ENCODE results near the gene CDK17. TPM values are rescaled to one million over a fixed set of nuclear protein-coding genes. Genes with fewer than 3 reads are reported as not detected.

Gene CDK17
- total and polyA plus RNA-seq, 2 donors (not counting 1 experiment from before 2014, with no cell fraction given), result 50.0 to 109 TPM

- H3K36me3 ChIP-seq (ENCODE audit: control insufficient read depth, insufficient read depth, low read length), result no peaks in the 10 kb centered on the region
- peaks cover 95% of the 10 kb centered on the region for H3K79me2 ChIP-seq (ENCODE audit: control insufficient read depth, insufficient read depth, low read length)
- no peak overlapping the region for H3K27ac ChIP-seq (ENCODE audit: insufficient read depth, low read length)
- H3K4me1 ChIP-seq (ENCODE audit: control insufficient read depth, extremely low read depth, insufficient read depth, low read length), result no peaks in the 10 kb centered on the region
- no peaks in the 10 kb centered on the region for H3K27me3 ChIP-seq (ENCODE audit: control insufficient read depth, insufficient read depth, low read length)
- H3K9ac ChIP-seq (ENCODE audit: insufficient read depth, low read length), result no peak overlapping the region
- H3K4me2 ChIP-seq (ENCODE audit: extremely low read depth, insufficient read depth, low read length), result no peak overlapping the region
- no peaks in the 10 kb centered on the region for H3K9me3 ChIP-seq (ENCODE audit: control insufficient read depth, insufficient read depth, low read depth, low read length)
- H4K20me1 ChIP-seq (ENCODE audit: control insufficient read depth, extremely low read depth, insufficient read depth, low read length), result peaks cover 2% of the 10 kb centered on the region
- H3K4me3 ChIP-seq (replicated peaks in 1 of 4; ENCODE audit: control extremely low read depth in 1 of 4, insufficient read depth in 1 of 4, low read depth in 3 of 4, low read length in 4 of 4), result no peak overlapping the region
- DNase-seq (ENCODE audit: low read depth in 2 of 2), result no peak
- H2AFZ ChIP-seq (ENCODE audit: low read length), result no peak overlapping the region
- no peak for TF ChIP-seq EZH2 (IDR thresholded peaks at IDR 0.05; ENCODE audit: low read length, missing control alignments)
- TF ChIP-seq CTCF (conservative IDR thresholded peaks at IDR 0.05 in 1 of 2, IDR thresholded peaks at IDR 0.05 in 1 of 2; ENCODE audit: low read depth in 1 of 2, low read length in 2 of 2), result no peak
Measured at GRCh38 chr12:96375170-96375569, 25.1 kb downstream of the CDK17 start.

GRCh38 chr12:96371790-96372699 is 28.2 kb downstream of the CDK17 start:
- DNase-seq (ENCODE audit: low read depth in 2 of 2), result peak in 1 of 2 donors; percentile 45

More at GRCh38 chr12:96371790-96372699, 28.2 kb downstream of the CDK17 start:
- Histone ChIP-seq H3K4me2 (ENCODE audit: extremely low read depth, insufficient read depth, low read length) (no peak overlapping the region), H3K9ac (ENCODE audit: insufficient read depth, low read length) (no peak overlapping the region), H3K27ac (ENCODE audit: insufficient read depth, low read length) (no peak overlapping the region), H3K36me3 (ENCODE audit: control insufficient read depth, insufficient read depth, low read length) (no peaks in the 10 kb centered on the region), H3K9me3 (ENCODE audit: control insufficient read depth, insufficient read depth, low read depth, low read length) (no peaks in the 10 kb centered on the region), H4K20me1 (ENCODE audit: control insufficient read depth, extremely low read depth, insufficient read depth, low read length) (no peaks in the 10 kb centered on the region), H2AFZ (ENCODE audit: low read length) (no peak overlapping the region), H3K79me2 (ENCODE audit: control insufficient read depth, insufficient read depth, low read length) (peaks cover 94% of the 10 kb centered on the region), H3K4me1 (ENCODE audit: control insufficient read depth, extremely low read depth, insufficient read depth, low read length) (peaks cover 4% of the 10 kb centered on the region), H3K27me3 (ENCODE audit: control insufficient read depth, insufficient read depth, low read length) (no peaks in the 10 kb centered on the region), H3K4me3 (replicated peaks in 1 of 4; ENCODE audit: control extremely low read depth in 1 of 4, insufficient read depth in 1 of 4, low read depth in 3 of 4, low read length in 4 of 4) (no peak overlapping the region)
- TF ChIP-seq EZH2 (IDR thresholded peaks at IDR 0.05; ENCODE audit: low read length, missing control alignments) (no peak), CTCF (conservative IDR thresholded peaks at IDR 0.05 in 1 of 2, IDR thresholded peaks at IDR 0.05 in 1 of 2; ENCODE audit: low read depth in 1 of 2, low read length in 2 of 2) (no peak)

All from fibroblast of lung (primary cell).